Calu3 (cell line): ENCODE measurements around the gene OSTF1. TPM values are rescaled to one million over a fixed set of nuclear protein-coding genes. Genes with fewer than 3 reads are reported as not detected.
A peak's percentile ranks its signal among the peaks of the same experiment; 100 is the strongest.

Experiments
- BruUV-seq: library from RNA; stranded (reverse); fragments of 400-500 nt; replicated peaks from 2 replicates; lab custom pipeline; 2021; lab: Mats Ljungman, UMichigan
- CTCF ChIA-PET: fragments of 300-600 bp; sonication (Branson Sonifier 250); formaldehyde crosslinking; loops from one replicate; lab custom pipeline; 2022; ENCODE audit warnings: antibody characterized with exemption; lab: Charles Lee
- DNase-seq: peaks from one replicate; pipeline ENCODE4 v3.0.0; 2022
- H3K27ac Mint-ChIP-seq: one replicate; pipeline ENCODE4 v1.8.0; 2022; ENCODE audit warnings: mixed read lengths; ENCODE audit not compliant: unreplicated experiment
- H3K27me3 Mint-ChIP-seq: one replicate; pipeline ENCODE4 v1.8.0; 2022; ENCODE audit warnings: mixed read lengths; ENCODE audit not compliant: unreplicated experiment
- H3K36me3 Mint-ChIP-seq: one replicate; pipeline ENCODE4 v1.8.0; 2022; ENCODE audit warnings: mild to moderate bottlenecking, moderate library complexity, mixed read lengths; ENCODE audit not compliant: insufficient read depth, unreplicated experiment
- H3K4me1 Mint-ChIP-seq: one replicate; pipeline ENCODE4 v1.8.0; 2022; ENCODE audit warnings: mild to moderate bottlenecking, low read depth, mixed read lengths; ENCODE audit not compliant: unreplicated experiment
- H3K4me3 Mint-ChIP-seq: one replicate; pipeline ENCODE4 v1.8.0; 2022; ENCODE audit warnings: mild to moderate bottlenecking, low read depth, moderate library complexity, mixed read lengths; ENCODE audit not compliant: unreplicated experiment
- H3K9me3 Mint-ChIP-seq: one replicate; pipeline ENCODE4 v1.8.0; 2022; ENCODE audit warnings: low read depth, mixed read lengths; ENCODE audit not compliant: unreplicated experiment
- CTCF ChIP-seq: fragments of 200-600 bp; IDR thresholded peaks from one replicate; pipeline ENCODE4 v1.8.0; 2022; ENCODE audit warnings: antibody characterized with exemption; ENCODE audit not compliant: unreplicated experiment
- intact Hi-C: fragments of 100-400 bp; cut with micrococcal nuclease; formaldehyde crosslinking; loops from one replicate; pipeline ENCODE4 v1.10.0; 2022; ENCODE audit not compliant: unreplicated experiment
- total RNA-seq: library from RNA; stranded (reverse); gene quantifications from 2 replicates; pipeline ENCODE4 v1.2.3, GENCODE V29; 2022

The OSTF1 gene
- total RNA-seq, 1 experiment from 2014 or later = 29.7 TPM

GRCh38 chr9:75185585-75186170 lies 97.4 kb downstream of the OSTF1 start:
- DNase-seq = peak; percentile 57
- CTCF ChIA-PET = interaction anchor here (0.5 to 1.0 kb wide), 3 partner anchors 53 to 861 kb away, joined by 3 read pairs; no protein-coding TSS in a partner anchor
- H3K4me3 Mint-ChIP-seq = no peak overlapping the region
- H3K4me1 Mint-ChIP-seq = no peaks in the 10 kb centered on the region
- H3K27ac Mint-ChIP-seq = no peak overlapping the region
- BruUV-seq = no TSS peak
- no peaks in the 10 kb centered on the region for H3K36me3 Mint-ChIP-seq
- no peaks in the 10 kb centered on the region for H3K9me3 Mint-ChIP-seq
- peak; percentile 27 for TF ChIP-seq CTCF
- H3K27me3 Mint-ChIP-seq = no peaks in the 10 kb centered on the region
- intact Hi-C loops = loop anchor here (10.0 kb wide), 2 partner anchors 49 to 101 kb away; partner anchors contain the start of genes NMRK1 and OSTF1

DNA sequence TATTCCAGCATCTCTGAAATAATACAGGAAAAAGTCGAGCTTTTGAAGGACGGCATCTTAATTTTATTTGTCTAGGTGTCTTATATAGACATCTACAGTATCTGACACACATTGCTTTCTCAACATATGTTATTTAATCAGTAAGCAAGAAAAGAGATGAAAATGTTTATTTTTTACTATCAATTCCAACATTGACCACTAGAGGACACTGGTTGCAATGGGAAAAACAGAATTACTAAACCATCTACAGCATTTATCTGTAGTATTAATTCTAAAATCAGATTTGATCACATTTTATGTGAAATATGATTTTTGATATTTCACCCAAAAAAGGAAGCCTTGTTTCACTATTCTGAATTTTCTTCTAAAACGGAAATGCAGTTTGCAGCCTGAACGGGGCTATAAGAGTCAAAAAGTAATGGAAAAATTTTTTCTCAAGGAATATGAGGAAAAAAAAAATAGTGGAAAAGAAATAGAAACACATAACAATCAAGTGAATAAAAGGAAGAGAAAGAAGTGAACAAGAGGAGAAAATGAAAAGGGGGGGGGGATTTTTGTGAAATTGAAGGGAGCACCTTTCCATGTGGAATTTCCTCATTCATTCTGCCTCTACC lies 98.6 kb downstream of the OSTF1 start:
- Mint-ChIP-seq H3K4me3 (no peak overlapping the region), H3K27ac (no peak overlapping the region), H3K4me1 (no peaks in the 10 kb centered on the region), H3K27me3 (no peaks in the 10 kb centered on the region), H3K9me3 (no peaks in the 10 kb centered on the region), H3K36me3 (no peaks in the 10 kb centered on the region)
- no peak for DNase-seq
- intact Hi-C loops = loop anchor here (10.0 kb wide), 2 partner anchors 48 to 102 kb away; partner anchors contain the start of genes NMRK1 and OSTF1
- no peak for TF ChIP-seq CTCF
- no TSS peak for BruUV-seq
- CTCF ChIA-PET = no interaction called here

DNA sequence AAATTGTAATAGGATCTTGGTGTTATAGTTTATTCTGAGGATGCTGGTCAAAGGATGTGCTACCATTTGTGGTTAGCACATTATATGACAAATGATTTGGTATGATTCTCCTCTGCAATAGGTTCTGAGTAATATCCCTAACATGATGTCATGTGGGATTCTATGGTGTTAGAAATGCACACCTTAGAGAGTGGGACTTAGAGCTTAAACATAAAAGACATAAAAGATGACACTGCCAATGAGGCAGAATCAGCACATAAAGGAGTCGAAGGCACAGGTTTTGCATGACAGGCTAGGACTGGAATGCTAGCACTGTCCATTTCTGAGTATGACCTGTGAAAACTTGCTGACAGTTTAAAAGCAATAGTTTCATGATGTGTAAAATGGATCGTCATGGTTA lies 100.4 kb downstream of the OSTF1 start:
- Mint-ChIP-seq H3K4me3 (no peak overlapping the region), H3K9me3 (no peaks in the 10 kb centered on the region), H3K27ac (no peak overlapping the region), H3K4me1 (no peaks in the 10 kb centered on the region), H3K36me3 (no peaks in the 10 kb centered on the region), H3K27me3 (no peaks in the 10 kb centered on the region)
- no peak for DNase-seq
- no peak for TF ChIP-seq CTCF
- no TSS peak for BruUV-seq
- intact Hi-C loops = loop anchor here (10.0 kb wide), 2 partner anchors 46 to 104 kb away; partner anchors contain the start of genes NMRK1 and OSTF1
- CTCF ChIA-PET = no interaction called here

GRCh38 chr9:75190762-75191161 lies 102.4 kb downstream of the OSTF1 start:
- no peaks in the 10 kb centered on the region for H3K4me1 Mint-ChIP-seq
- H3K4me3 Mint-ChIP-seq = no peak overlapping the region
- no peak overlapping the region for H3K27ac Mint-ChIP-seq
- no peaks in the 10 kb centered on the region for H3K9me3 Mint-ChIP-seq
- no peaks in the 10 kb centered on the region for H3K27me3 Mint-ChIP-seq
- CTCF ChIA-PET = no interaction called here
- BruUV-seq = no TSS peak
- no peak for DNase-seq
- H3K36me3 Mint-ChIP-seq = no peaks in the 10 kb centered on the region
- TF ChIP-seq CTCF = no peak
- intact Hi-C loops = no loop called here

Other genes with a start within 250 kb of the OSTF1 start
- not detected in 2 replicates for gene TRPM6, start 200.6 kb upstream of the OSTF1 start, total RNA-seq
- gene C9orf40, start 135.6 kb upstream of the OSTF1 start, total RNA-seq = 3.4 TPM in 2 replicates
- gene CARNMT1, start 60.2 kb upstream of the OSTF1 start, total RNA-seq = 15.5 and 20.3 TPM in 2 replicates
- gene NMRK1, start 359 bp upstream of the OSTF1 start, total RNA-seq = 12.4 and 12.9 TPM in 2 replicates